Left renal cortex interstitium (tissue), 4 donors: ENCODE results near the gene GRK3. TPM values are rescaled to one million over a fixed set of nuclear protein-coding genes. Genes with fewer than 3 reads are reported as not detected.

Experiments used
- DNase-seq, 4 donors: peaks; one replicate each; pipeline ENCODE4 v3.0.0-alpha.2; 2013; ENCODE audit warnings: low read depth in 4 of 4, low spot score in 2 of 4, missing footprints in 1 of 4
- polyA plus RNA-seq, 4 donors: library from polyadenylated mRNA; unstranded; fragments of 120-200 nt; gene quantifications; one replicate each; pipeline ENCODE4 v1.2.1, GENCODE V29; 2013; ENCODE audit not compliant: insufficient read length in 4 of 4

Gene GRK3
- polyA plus RNA-seq, 4 donors: 8.9 to 10.5 (median 9.7) TPM

GRCh38 chr22:25775531-25775930 is 211.1 kb downstream of the GRK3 start:
- no peak for DNase-seq

- no peak for DNase-seq
These were observed 212.9 kb downstream of the GRK3 start for GRCh38 chr22:25777411-25777810.

GRCh38 chr22:25777870-25778269 is 213.4 kb downstream of the GRK3 start:
- no peak for DNase-seq

Other genes with a start within 250 kb of the GRK3 start
- under 1 TPM; 0.03 to 0.25 (median 0.08) TPM for gene MYO18B, start 177.5 kb downstream of the GRK3 start, polyA plus RNA-seq